DMS 273 treated with DMSO at 0.1 percent for 48 hours (cell line): ENCODE measurements around the gene HLA-DRA.
A peak's percentile ranks its signal among the peaks of the same experiment; 100 is the strongest.

ENCODE experiments used
- DNase-seq: peaks from one replicate; lab custom pipeline; 2025; lab: John Stamatoyannopoulos, UW

The HLA-DRA gene

DNA sequence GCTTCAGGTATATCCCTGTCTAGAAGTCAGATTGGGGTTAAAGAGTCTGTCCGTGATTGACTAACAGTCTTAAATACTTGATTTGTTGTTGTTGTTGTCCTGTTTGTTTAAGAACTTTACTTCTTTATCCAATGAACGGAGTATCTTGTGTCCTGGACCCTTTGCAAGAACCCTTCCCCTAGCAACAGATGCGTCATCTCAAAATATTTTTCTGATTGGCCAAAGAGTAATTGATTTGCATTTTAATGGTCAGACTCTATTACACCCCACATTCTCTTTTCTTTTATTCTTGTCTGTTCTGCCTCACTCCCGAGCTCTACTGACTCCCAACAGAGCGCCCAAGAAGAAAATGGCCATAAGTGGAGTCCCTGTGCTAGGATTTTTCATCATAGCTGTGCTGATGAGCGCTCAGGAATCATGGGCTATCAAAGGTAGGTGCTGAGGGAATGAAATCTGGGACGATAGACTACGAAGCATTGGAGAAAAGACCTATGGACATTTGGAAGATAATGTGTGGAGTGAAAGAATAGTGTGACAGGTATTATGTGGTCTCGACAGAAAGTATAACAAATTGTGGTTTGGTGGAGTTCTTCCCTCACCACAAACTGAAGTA, at the start of gene HLA-DRA:
TSS of gene HLA-DRA (plus strand) at position 286 of the 613 bp plus-strand sequence. CDS start at position 350, 64 bp downstream.
- DNase-seq: no peak

DNA sequence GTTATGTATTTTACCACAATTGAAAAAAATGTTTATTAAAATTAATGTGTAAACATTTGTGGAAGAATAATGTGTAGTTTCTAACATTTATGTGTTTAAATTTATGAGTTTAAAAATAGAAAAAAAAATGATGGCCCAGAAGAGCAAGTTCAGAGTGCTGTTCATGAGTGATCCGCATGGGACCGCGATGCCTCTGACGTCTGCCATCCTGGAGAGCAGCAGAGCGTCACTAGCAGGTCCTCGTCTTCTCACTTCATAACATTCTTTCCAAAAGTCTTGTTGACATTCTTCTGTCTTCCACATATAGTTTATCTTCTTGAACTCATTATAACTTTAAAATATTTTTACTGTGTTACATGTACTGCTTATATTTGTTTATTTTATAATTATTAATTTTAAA, 48.2 kb upstream of the HLA-DRA start:
- DNase-seq: no peak

DNA sequence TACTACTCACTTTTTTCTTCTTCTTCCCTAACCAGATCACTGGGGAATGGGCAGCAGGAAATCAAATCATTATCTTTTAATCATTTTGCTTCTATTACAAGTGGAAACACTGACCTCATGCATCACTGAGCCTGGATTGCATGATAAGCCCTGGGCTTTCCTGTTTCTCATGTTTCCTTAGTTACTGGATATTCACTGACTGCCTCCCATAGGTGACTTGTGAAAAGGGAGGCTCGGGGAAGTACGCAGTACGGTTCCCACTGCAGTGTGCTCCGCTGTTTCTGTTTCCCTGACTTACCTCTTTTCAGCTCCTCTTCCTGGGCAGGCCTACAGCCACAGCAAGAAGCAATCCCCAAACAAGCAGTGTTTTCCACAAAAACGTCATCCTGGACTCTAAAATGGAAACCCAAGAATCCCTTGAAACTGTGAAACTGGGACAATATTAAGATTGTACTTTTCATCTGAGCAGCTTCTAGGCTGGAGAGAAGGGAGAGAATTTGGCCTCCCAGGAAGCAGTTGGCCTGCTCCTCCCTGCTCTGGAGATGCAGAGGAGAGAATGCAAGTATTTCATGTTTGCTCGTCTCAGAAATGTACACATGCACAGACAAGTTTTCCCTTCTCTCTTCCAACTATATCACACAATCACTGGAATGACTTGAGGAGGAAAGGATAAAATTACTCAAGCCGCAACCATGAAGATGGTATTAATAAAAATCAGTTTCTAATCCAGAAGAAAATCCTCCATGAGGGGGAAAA, 45.8 kb upstream of the HLA-DRA start:
- DNase-seq: no peak

DNA sequence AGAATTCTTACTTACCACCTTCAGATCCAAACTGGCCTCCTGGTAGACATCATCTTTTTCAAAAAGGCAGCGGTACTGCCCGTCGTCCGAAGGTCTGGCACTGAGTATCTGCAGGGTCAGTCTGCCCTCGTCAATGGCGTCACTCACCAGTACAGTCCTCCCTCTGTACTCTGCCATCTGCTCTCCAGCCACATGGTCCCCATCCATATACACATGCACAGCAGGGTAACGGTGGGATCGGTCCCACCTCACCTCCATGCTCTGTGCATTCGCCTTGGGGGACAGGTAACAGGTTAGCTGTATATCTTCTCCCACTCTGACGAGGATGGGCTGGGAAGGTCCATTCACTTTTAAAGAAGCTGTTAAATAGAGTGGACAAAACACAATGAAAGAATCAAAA, 43.7 kb upstream of the HLA-DRA start:
- no peak for DNase-seq

DNA sequence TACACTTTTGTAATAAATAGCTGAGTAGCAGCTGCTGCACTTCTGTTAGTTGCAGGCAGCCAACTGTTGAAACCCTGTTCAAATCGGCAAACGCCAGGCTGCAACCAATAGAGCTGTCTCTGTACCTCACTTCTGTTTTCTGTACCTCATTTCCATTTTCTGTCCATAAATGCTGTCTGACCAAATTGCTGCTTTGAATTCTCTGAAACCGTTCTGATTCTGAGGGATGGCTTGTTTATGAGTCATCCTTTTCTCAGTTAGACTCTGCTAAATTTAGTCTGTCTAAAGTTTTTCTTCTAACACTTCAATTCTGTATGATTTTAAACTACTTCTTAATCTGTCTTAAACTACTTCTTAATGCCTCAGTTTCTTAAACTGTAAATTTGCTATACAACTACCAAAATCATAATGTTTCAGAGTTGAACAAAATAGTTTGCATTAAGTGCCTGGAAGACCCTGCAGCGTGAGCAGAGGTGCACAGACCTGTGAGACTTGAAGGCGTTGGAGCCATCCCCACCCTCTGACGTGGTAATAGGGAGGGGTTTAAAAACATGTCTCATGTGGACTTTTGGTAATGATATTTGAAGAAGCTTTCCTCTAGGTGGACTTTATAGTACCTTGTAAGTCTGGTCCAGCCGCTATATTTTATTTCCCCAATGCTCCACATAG, 42.3 kb upstream of the HLA-DRA start:
- DNase-seq: no peak

DNA sequence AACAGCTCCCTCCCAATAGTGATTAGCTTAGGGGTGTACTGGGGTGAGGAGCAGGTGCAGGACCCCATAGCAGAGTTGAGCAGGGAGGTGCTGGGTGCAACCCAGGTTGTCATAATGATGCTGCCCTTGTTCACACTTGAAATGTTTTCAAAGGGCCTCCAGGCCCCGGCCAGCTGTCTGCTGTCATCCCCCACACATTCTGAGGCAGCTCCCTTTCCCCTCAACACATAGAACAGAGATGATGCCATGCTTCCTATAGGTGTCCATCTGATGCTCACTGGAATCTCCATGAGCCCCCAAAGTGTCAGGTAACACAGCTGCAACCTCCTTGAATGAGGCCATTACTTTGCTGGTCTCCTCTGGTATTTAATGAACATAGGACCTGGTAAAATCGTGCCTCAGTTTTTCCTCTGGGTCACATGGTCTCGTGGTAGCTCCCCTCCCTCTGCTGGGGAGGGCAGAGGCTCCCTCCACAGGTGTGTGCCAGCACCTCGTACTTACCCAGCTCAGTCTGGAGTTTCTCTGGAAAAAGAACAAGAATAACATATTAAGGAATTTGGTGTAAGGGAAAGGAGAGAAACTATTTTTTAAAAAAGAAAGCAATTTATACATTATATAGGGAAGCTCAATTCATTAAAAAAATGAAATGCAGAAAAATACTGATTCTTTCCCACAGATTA, 38.3 kb upstream of the HLA-DRA start:
- no peak for DNase-seq

DNA sequence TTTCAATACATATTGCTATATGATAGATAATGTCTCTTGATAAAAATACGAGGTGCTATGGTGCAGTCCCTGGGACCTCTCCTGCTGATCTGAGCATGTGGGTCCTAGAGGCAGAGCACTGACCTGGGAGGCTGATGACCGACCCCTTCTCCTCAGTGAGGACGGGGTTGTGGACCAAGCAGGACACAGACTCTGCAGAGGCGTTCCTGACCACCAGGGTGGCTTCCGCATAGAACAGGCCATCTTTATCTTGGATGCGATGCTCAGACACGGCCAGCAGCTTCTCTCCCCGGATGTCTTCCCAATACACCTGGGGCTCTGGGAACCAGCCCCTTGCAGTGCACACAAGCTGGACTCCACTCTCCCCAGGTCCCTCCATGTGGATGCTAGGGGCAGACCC, 36.9 kb upstream of the HLA-DRA start:
- no peak for DNase-seq

DNA sequence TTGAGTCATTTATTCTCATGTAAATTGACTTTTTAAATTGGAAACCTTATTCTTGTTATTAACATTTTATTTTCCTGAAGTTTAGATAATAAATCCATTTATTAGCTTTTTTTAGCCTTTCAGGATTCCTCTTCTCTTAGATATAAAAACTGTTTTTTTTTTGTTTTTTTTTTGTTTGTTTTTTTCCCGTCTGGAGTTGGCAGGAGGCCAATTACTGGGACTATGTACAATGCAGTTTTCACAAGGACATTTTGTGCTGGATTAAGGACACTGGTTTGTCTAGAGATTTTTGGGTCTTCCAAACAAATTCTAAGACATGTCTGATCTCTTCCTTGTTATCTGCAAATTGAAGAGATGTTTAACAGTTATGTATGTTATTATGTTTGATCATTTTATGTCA, 34.0 kb upstream of the HLA-DRA start:
- DNase-seq: no peak

DNA sequence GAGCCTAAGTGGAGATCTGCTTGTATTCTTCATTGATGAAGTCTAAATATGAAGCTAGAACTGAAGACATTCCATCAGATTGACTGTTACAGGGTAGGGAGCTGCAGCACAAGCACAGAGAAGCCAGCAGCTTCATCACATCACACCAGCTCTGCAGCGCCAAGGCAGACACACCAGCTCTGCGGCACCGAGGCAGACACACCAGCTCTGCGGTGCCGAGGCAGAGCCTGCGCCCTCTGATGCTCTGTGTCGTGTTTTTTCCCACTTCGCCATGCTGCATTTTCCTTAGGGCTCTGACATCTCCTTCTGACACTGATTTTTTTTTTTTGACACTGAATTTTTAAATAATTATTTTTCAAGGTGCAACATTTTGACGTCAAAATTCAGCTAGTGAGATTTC, 33.5 kb upstream of the HLA-DRA start:
- no peak for DNase-seq

DNA sequence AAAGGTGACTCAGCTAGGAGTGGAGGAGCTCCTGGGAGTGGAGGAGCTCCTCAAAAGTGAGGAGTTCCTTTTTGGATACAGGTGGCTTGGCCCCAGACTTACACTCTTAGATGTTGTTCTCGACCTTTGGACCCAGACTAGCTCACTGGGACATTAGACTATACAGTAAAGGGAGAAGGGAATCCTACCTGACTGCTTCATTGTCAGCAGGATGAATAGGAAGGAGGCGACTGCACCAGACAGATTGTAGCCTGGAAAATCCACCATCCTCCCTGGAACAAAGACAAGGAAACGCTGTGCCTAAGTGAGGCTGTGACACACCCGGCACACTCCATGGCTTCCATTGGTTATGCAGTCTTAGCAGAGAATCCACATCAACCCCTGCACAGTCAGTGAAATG, 32.8 kb upstream of the HLA-DRA start, which contains the start of gene BTNL2:
TSS of gene BTNL2 (minus strand) at position 325 of the 400 bp plus-strand sequence. CDS start at position 267, 58 bp downstream.
- no peak for DNase-seq

DNA sequence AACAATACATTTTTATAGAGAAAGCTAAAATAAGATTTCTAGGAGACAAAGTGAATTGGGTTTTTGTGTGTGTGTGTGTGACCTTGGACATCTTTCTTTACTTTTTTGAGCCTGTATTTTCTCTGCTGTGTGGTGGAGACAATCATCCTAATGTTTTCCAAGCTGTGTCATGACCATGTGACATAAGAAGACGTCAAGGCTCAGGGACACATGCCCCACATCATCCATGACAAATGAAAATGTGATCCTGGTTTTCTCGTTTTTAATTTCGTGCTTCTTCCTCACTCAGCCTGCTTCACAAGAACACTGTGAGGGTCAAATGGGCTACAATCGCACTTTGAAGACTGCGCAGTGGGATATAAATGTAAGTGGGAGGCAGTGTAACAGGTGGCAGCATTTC, 28.8 kb upstream of the HLA-DRA start:
- DNase-seq: no peak

DNA sequence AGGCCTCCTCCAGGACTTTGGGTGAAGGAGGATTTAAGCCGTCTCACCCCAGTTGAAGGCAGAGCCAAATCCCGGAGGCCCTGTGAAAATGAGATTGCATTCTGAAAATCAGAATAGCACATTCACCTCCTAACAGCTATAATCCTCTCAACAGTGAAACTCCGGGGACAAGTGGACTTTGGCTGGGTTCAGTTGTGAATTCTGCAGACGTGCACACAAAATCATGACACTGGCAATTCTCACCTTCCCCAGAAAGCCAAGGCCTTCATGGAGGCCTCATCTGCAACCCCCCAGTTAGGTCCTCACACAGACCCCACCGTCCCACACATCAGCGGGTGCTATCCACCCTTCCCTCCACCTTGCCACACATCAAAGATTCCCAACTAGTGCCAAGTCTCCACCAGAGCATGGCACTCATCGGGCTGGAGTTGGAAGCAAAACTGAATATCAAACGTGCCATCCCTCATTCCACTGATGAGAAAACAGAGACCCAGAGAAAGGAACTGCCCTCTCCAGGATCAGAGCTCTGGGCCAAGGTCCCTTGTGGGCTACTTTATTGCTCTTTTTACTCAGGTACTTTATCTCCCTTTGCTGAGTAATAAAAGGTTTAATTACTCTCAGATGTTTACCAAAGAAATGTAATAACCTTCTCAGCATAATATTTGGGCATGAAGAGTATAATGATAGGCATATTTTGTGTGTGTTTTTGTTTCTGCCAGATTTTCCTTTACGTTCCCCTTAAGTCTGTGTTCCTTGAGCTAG, 27.9 kb upstream of the HLA-DRA start:
- DNase-seq: no peak

DNA sequence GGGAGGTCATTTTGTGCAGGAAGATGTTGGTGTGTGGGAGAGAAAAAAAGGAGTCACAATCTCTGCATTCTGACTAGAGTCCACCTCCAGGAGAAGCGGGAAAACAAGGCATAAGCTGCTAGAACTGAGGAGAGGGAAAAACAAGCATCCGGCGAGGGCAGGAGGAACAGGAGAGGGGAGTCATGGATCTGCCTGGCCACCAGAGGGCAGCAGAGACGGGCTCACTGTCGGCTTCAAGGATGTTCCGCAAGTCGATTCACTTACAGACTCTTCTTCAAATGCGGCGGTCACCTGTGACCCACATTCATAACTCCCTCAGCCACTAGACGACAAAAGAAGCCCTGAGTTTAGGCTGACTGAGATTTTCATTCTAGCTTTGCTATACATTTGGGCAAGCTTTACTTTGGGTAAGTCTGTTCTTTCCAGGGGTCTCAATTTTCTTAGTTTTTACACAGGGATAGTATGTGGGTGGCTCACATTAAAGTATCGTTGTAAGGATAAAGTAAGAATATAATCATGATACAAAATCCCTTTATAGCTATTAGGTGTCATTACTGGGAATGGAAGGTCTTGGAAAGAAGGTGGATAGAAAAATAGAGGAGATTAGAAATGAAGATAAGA, 26.1 kb upstream of the HLA-DRA start:
- DNase-seq: peak; percentile 11

DNA sequence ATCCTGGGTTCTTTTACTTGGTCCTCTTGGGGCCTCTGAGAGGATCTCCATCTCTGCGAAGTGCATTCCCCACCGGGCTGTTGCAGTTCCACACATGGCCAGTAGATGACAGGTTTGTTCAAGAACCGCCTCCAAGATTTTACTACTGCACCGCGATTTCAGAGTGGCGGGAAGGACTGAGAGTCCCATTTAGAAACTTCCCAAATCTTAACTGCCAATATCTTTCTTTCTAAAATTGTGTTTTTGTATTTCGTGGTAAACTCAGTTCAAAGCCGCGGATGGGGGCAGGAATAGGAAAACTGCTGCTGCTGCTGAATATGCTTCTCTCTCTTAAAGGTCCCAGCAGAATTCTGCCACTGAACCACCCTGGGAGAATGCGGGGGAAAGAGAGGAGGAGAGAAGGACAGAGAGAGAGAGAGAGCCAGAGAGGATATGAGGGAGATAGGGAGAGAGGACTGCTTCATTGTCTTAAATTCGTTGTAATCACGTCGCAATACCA, 24.1 kb upstream of the HLA-DRA start:
- DNase-seq: peak; percentile 6

DNA sequence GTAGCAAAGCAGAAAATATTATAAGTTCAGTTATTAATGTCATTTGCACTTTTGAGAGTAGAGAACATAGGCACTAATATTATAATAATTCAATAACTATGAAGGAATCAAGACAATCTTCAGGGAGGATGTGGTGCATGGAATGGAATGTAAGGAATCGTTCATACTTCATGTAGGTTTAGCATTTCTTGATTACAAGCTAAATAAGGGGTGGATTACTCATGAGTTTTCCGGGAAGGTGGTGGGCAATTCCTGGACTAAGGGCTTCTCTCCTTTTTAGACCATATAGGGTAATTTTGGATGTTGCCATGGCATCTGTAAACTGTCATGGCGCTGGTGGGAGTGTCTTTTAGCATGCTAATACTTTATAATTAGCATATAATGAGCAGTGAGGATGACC, 23.7 kb upstream of the HLA-DRA start:
- no peak for DNase-seq

DNA sequence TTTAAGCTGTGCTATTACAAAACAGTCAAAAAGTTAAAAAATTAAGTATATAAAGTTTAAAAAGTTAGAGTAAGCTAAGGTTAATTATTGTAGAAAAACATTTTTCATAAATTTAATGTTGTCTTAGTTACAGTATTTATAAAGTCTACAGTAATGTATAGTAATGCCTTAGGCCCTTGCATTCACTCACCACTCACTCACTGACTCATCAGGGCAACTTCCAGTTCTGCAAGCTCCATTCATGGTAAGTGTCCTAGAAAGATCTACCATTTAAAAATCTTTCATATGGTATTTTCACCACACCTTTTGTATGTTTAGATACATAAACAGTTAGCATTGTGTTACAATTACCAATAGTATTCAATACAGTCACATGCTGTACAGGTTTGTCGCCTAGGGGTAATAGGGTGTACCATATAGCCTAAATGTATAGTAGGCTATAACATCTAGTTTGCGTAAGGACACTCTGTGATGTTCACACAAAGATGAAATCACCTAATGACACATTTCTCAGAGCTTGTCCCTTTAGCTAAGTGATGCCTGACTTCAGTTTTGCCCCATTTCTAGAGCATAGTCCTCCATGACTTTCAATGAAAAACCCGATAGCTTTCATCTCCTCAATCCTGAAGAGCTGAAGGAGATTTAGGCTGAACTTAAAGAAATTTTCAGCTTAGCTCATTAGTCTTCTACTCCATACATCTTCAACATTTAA, 14.9 kb upstream of the HLA-DRA start:
- DNase-seq: no peak

DNA sequence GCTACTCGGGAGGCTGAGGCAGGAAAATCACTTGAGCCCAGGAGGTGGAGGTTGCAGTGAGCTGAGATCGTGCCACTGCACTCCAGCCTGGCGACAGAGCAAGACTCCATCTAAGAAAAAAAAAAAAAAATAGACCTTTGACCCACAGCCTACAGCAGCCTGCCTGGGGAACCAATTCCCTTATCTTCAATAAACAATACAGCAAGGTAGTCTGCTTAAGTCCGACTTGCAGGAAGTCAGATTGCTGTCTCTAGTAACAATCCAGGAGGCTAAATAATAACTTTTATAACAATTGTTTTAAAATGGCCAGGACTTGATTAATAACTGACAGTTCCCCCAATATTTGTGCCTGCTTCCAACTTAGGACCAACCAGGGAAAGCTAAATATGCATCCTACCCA, 13.3 kb upstream of the HLA-DRA start:
- no peak for DNase-seq

DNA sequence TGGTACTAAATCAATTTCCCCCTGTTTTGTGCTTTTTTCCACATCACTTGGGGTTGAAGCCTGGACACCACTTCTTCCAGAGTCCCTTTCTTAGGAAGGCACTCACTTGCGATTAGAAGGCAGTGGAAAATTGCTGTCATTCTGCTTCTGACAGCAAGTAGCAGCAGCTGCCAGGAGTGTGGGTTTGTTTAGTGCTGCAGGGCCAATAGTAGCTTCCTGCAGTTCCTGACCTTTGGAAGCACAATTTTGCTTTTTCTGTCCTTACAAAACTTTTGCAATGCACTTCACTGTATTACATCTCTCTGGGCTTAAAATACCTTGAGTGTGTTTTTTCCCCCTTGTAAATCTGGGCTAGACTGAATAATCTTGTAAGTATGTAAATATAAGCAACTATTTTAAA, 12.5 kb upstream of the HLA-DRA start:
- no peak for DNase-seq

DNA sequence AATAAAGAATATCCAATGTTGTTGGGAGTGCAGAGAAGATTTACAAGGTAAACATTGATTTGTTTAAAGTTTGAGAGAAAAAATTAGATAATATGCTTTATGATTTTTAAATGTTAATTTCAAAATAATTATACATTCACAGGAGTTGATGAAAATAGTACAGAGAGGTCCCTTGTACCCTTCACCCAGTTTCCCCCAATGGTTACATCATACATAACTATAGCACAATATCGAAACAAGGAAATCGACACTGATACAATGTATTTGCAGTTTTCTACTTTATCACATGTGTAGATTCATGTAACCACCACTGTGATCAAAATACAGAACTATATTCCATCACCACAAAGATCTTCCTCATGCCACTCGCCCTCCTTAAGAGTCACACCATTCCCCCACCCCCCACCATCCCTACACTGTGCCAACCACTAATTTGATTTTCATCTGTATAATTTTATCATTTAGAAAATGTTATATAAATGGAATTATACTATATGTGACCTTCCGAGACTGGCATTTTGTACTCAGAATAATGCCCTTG, 11.7 kb upstream of the HLA-DRA start:
- DNase-seq: no peak

DNA sequence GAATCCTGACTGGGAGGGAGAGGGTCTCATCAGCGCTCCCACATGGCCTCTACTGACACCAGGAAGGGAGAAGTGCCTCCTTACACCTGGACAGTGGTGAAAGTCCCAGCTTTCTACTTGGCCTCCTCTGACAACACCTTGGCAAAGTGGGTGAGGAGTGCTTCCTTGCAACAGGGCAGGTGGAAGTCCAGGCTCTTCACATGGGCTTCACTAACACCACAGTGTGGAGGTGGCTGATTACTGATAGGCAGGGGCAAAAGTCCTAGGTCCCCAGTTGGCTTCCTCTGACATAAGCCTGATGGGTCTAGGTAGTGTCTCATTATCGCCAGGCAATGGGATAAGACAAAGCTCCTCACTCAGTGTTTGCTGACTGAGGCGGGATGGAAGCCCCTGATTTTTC, 9.5 kb upstream of the HLA-DRA start:
- no peak for DNase-seq
